Measurements from ENCODE around the gene TLDC2.
A peak's percentile ranks its signal among the peaks of the same experiment; 100 is the strongest.
"Not testable (repeated sequence)": the region's sequence is repeated elsewhere in the genome, so short reads cannot be mapped to it uniquely, and the experiment has no call there.

The TLDC2 gene

GRCh38 chr20:36916199-36916598, 40.3 kb downstream of the TLDC2 start:
- DNase-seq: no peak

- DNase-seq: no peak
Measured at GRCh38 chr20:36917240-36917639, 41.3 kb downstream of the TLDC2 start.

- peak; percentile 33 for DNase-seq
Measured at GRCh38 chr20:36917943-36918342, 42.0 kb downstream of the TLDC2 start.

GRCh38 chr20:36919715-36920333, 43.9 kb downstream of the TLDC2 start:
- peak; percentile 75 for DNase-seq

- DNase-seq: no peak
Measured at GRCh38 chr20:36920334-36920730, 44.4 kb downstream of the TLDC2 start.

GRCh38 chr20:36924167-36925045, 48.5 kb downstream of the TLDC2 start:
- no peak for DNase-seq

- DNase-seq: peak; percentile 46
Measured at GRCh38 chr20:36925234-36925633, 49.3 kb downstream of the TLDC2 start.

GRCh38 chr20:36926653-36927200, 50.8 kb downstream of the TLDC2 start:
- no peak for DNase-seq

- DNase-seq: no peak
Measured at GRCh38 chr20:36927704-36928103, 51.8 kb downstream of the TLDC2 start.

- DNase-seq: peak; percentile 67
Measured at GRCh38 chr20:36929290-36929689, 53.4 kb downstream of the TLDC2 start.

GRCh38 chr20:36929691-36930090, 53.8 kb downstream of the TLDC2 start:
- no peak for DNase-seq

GRCh38 chr20:36932067-36932466, 56.1 kb downstream of the TLDC2 start:
- not testable (repeated sequence) for DNase-seq

GRCh38 chr20:36932476-36933426, 56.8 kb downstream of the TLDC2 start:
- peak; percentile 67 for DNase-seq

- DNase-seq: not testable (repeated sequence)
Measured at GRCh38 chr20:36933571-36933970, 57.6 kb downstream of the TLDC2 start.

GRCh38 chr20:36936341-36936740, 60.4 kb downstream of the TLDC2 start:
- no peak for DNase-seq

GRCh38 chr20:36936761-36937401, 60.9 kb downstream of the TLDC2 start:
- DNase-seq: not testable (repeated sequence)

- no peak for DNase-seq
Measured at GRCh38 chr20:36937402-36937770, 61.4 kb downstream of the TLDC2 start.

GRCh38 chr20:36941401-36941835, 65.5 kb downstream of the TLDC2 start:
- peak; percentile 23 for DNase-seq
